HepG2 (cell line): ENCODE data around the gene CPXM1.

Source experiments
- GABPA ChIP-seq, 2 experiments: IDR thresholded peaks; 2 replicates each; pipeline ENCODE4 v1.6.1; 2011 to 2016; ENCODE audit warnings: low read depth in 2 of 2, low read length in 1 of 2, missing biosample characterization in 1 of 2, missing genetic modification characterization in 1 of 2
- HNRNPL ChIP-seq: fragments of 200-400 bp; formaldehyde crosslinking; IDR thresholded peaks from 2 replicates; pipeline ENCODE4 v1.6.1; 2017; ENCODE audit warnings: mild to moderate bottlenecking, low read depth, low read length
- MTF1 ChIP-seq: sonication (generic); formaldehyde crosslinking; IDR thresholded peaks from 2 replicates; pipeline ENCODE4 v1.5.0; 2020; ENCODE audit warnings: missing genetic modification reagents
- MXI1 ChIP-seq: IDR thresholded peaks from 3 replicates; pipeline ENCODE4 v1.6.1; 2012; ENCODE audit warnings: low read depth, low read length, inconsistent platforms, borderline replicate concordance
- PAF1 ChIP-seq: IDR thresholded peaks from 2 replicates; pipeline ENCODE4 v1.6.1; 2016; ENCODE audit warnings: missing genetic modification reagents, missing compliant biosample characterization
- TEAD2 ChIP-seq: sonication (generic); formaldehyde crosslinking; IDR thresholded peaks from 2 replicates; pipeline ENCODE4 v1.9.0; 2021; ENCODE audit warnings: missing genetic modification reagents
- TRIM24 ChIP-seq: sonication (generic); formaldehyde crosslinking; IDR thresholded peaks from 2 replicates; pipeline ENCODE4 v1.8.0; 2022; ENCODE audit warnings: mild to moderate bottlenecking, missing genetic modification reagents
- YY1 ChIP-seq: IDR thresholded peaks from 2 replicates; pipeline ENCODE4 v1.6.1; 2011; ENCODE audit warnings: low read length, low read depth, moderate library complexity, mild to moderate bottlenecking; ENCODE audit not compliant: insufficient read depth, insufficient replicate concordance
- ZNF296 ChIP-seq: sonication (generic); formaldehyde crosslinking; conservative IDR thresholded peaks from 2 replicates; pipeline ENCODE4 v1.5.0; 2020; ENCODE audit warnings: mild to moderate bottlenecking, missing genetic modification reagents
- ZNF333 ChIP-seq: sonication (generic); formaldehyde crosslinking; IDR thresholded peaks from 2 replicates; pipeline ENCODE4 v1.4.0; 2020; ENCODE audit warnings: mild to moderate bottlenecking, missing genetic modification reagents, borderline replicate concordance
- TF ChIP-seq, protein P1 (sequence below): sonication (generic); formaldehyde crosslinking; IDR thresholded peaks from 2 replicates; pipeline ENCODE4 v1.5.0; 2020; ENCODE audit warnings: mild to moderate bottlenecking, missing genetic modification reagents, moderate library complexity
- TF ChIP-seq, protein P2 (sequence below): sonication (generic); formaldehyde crosslinking; IDR thresholded peaks from 2 replicates; pipeline ENCODE4 v1.4.0; 2020; ENCODE audit warnings: low read depth, missing genetic modification reagents
- TF ChIP-seq, protein P3 (sequence below): sonication (generic); formaldehyde crosslinking; IDR thresholded peaks from 2 replicates; pipeline ENCODE4 v1.8.1; 2023; ENCODE audit warnings: mild to moderate bottlenecking, inconsistent platforms, moderate library complexity, missing genetic modification reagents, borderline replicate concordance
- TF ChIP-seq, protein P4 (sequence below), 2 experiments: IDR thresholded peaks; 2 replicates each; pipeline ENCODE4 v1.6.1; 2011 to 2012; ENCODE audit warnings: low read length in 2 of 2, borderline replicate concordance in 1 of 2, low read depth in 1 of 2, mild to moderate bottlenecking in 1 of 2, moderate library complexity in 1 of 2

DNA sequence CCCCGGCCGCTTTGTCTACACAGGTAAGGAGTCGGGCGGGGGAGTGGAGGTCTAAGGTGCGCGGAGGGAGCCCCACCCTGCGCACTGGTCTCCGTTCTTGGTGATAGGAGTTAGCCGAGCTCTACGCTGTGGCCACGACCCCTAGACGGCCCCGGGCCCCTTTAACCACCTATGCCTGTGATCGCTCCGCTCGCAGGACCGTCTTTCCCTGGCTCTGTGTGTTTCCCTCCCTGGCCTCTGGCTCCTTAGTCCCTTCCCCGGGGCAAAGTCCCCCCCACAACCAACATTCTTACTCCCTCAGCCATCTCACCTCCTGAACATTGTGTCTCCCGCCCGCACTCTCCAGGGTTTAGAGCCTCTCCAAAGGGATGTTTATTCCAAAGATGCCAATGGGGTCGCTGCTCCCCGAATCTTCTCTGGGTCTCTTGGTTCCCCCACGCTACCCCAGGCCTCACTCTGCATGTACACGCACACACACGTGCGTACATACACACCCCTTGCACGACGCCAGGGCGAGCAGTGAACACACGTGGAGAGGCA, 50.4 kb downstream of the CPXM1 start:
- TF ChIP-seq ZNF296 (CRISPR knock-in tag): no peak
- no peak for TF ChIP-seq TRIM24 (CRISPR knock-in tag)
- TF ChIP-seq ZNF333 (CRISPR knock-in tag): no peak
- no peak for TF ChIP-seq MTF1 (CRISPR knock-in tag)
- TF ChIP-seq TEAD2 (CRISPR knock-in tag): no peak
- TF ChIP-seq, protein P1, sequence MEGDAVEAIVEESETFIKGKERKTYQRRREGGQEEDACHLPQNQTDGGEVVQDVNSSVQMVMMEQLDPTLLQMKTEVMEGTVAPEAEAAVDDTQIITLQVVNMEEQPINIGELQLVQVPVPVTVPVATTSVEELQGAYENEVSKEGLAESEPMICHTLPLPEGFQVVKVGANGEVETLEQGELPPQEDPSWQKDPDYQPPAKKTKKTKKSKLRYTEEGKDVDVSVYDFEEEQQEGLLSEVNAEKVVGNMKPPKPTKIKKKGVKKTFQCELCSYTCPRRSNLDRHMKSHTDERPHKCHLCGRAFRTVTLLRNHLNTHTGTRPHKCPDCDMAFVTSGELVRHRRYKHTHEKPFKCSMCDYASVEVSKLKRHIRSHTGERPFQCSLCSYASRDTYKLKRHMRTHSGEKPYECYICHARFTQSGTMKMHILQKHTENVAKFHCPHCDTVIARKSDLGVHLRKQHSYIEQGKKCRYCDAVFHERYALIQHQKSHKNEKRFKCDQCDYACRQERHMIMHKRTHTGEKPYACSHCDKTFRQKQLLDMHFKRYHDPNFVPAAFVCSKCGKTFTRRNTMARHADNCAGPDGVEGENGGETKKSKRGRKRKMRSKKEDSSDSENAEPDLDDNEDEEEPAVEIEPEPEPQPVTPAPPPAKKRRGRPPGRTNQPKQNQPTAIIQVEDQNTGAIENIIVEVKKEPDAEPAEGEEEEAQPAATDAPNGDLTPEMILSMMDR: no peak
- TF ChIP-seq YY1: no peak
- TF ChIP-seq, protein P2, sequence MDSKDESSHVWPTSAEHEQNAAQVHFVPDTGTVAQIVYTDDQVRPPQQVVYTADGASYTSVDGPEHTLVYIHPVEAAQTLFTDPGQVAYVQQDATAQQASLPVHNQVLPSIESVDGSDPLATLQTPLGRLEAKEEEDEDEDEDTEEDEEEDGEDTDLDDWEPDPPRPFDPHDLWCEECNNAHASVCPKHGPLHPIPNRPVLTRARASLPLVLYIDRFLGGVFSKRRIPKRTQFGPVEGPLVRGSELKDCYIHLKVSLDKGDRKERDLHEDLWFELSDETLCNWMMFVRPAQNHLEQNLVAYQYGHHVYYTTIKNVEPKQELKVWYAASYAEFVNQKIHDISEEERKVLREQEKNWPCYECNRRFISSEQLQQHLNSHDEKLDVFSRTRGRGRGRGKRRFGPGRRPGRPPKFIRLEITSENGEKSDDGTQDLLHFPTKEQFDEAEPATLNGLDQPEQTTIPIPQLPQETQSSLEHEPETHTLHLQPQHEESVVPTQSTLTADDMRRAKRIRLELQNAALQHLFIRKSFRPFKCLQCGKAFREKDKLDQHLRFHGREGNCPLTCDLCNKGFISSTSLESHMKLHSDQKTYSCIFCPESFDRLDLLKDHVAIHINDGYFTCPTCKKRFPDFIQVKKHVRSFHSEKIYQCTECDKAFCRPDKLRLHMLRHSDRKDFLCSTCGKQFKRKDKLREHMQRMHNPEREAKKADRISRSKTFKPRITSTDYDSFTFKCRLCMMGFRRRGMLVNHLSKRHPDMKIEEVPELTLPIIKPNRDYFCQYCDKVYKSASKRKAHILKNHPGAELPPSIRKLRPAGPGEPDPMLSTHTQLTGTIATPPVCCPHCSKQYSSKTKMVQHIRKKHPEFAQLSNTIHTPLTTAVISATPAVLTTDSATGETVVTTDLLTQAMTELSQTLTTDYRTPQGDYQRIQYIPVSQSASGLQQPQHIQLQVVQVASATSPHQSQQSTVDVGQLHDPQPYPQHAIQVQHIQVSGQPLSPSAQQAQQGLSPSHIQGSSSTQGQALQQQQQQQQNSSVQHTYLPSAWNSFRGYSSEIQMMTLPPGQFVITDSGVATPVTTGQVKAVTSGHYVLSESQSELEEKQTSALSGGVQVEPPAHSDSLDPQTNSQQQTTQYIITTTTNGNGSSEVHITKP (CRISPR knock-in tag): no peak
- no peak for TF ChIP-seq MXI1
- no peak for TF ChIP-seq HNRNPL
- no peak for TF ChIP-seq PAF1 (CRISPR knock-in tag)
- TF ChIP-seq GABPA (IDR thresholded peaks at IDR 0.05; ENCODE audit: low read depth, low read length): no peak
- TF ChIP-seq GABPA (CRISPR knock-in tag; IDR thresholded peaks at IDR 0.05; ENCODE audit: low read depth): no peak
- TF ChIP-seq, protein P3, sequence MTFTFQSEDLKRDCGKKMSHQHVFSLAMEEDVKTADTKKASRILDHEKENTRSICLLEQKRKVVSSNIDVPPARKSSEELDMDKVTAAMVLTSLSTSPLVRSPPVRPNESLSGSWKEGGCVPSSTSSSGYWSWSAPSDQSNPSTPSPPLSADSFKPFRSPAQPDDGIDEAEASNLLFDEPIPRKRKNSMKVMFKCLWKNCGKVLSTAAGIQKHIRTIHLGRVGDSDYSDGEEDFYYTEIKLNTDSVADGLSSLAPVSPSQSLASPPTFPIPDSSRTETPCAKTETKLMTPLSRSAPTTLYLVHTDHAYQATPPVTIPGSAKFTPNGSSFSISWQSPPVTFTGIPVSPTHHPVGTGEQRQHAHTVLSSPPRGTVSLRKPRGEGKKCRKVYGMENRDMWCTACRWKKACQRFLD: no peak
- TF ChIP-seq, protein P4, sequence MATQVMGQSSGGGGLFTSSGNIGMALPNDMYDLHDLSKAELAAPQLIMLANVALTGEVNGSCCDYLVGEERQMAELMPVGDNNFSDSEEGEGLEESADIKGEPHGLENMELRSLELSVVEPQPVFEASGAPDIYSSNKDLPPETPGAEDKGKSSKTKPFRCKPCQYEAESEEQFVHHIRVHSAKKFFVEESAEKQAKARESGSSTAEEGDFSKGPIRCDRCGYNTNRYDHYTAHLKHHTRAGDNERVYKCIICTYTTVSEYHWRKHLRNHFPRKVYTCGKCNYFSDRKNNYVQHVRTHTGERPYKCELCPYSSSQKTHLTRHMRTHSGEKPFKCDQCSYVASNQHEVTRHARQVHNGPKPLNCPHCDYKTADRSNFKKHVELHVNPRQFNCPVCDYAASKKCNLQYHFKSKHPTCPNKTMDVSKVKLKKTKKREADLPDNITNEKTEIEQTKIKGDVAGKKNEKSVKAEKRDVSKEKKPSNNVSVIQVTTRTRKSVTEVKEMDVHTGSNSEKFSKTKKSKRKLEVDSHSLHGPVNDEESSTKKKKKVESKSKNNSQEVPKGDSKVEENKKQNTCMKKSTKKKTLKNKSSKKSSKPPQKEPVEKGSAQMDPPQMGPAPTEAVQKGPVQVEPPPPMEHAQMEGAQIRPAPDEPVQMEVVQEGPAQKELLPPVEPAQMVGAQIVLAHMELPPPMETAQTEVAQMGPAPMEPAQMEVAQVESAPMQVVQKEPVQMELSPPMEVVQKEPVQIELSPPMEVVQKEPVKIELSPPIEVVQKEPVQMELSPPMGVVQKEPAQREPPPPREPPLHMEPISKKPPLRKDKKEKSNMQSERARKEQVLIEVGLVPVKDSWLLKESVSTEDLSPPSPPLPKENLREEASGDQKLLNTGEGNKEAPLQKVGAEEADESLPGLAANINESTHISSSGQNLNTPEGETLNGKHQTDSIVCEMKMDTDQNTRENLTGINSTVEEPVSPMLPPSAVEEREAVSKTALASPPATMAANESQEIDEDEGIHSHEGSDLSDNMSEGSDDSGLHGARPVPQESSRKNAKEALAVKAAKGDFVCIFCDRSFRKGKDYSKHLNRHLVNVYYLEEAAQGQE (IDR thresholded peaks at IDR 0.05; ENCODE audit: borderline replicate concordance in 1 of 2, low read depth in 1 of 2, low read length in 2 of 2): no peak
